H9 (cell line): ENCODE results near the gene NTN3. TPM values are rescaled to one million over a fixed set of nuclear protein-coding genes. Genes with fewer than 3 reads are reported as not detected.
A peak's percentile ranks its signal among the peaks of the same experiment; 100 is the strongest.

Source experiments
- DNase-seq: peaks from one replicate; pipeline ENCODE4 v3.0.0-alpha.2; 2017
- H2AFZ ChIP-seq: one replicate; pipeline ENCODE4 v1.6.1; 2013; ENCODE audit warnings: mild to moderate bottlenecking, low read length, control low read depth, moderate library complexity
- H2AK5ac ChIP-seq: 2 replicates; pipeline ENCODE4 v1.6.1; 2013; ENCODE audit warnings: low read length, control low read depth, mixed read lengths; ENCODE audit not compliant: insufficient read length
- H2BK120ac ChIP-seq: one replicate; pipeline ENCODE4 v1.6.1; 2013; ENCODE audit warnings: low read depth, mild to moderate bottlenecking, low read length, control low read depth, inconsistent platforms; ENCODE audit not compliant: poor library complexity, severe bottlenecking
- H2BK12ac ChIP-seq: 2 replicates; pipeline ENCODE4 v1.6.1; 2013; ENCODE audit warnings: low read length, control low read depth, mixed read lengths, low read depth; ENCODE audit not compliant: insufficient read length
- H2BK15ac ChIP-seq: 2 replicates; pipeline ENCODE4 v1.6.1; 2013; ENCODE audit warnings: low read depth, low read length, control low read depth
- H2BK20ac ChIP-seq: one replicate; pipeline ENCODE4 v1.6.1; 2013; ENCODE audit warnings: low read depth, mild to moderate bottlenecking, low read length, control low read depth, inconsistent platforms; ENCODE audit not compliant: poor library complexity, severe bottlenecking
- H2BK5ac ChIP-seq: 2 replicates; pipeline ENCODE4 v1.6.1; 2013; ENCODE audit warnings: low read length, control low read depth, mixed read lengths; ENCODE audit not compliant: insufficient read length
- H3K14ac ChIP-seq: 2 replicates; pipeline ENCODE4 v1.6.1; 2013; ENCODE audit warnings: low read length, control low read depth; ENCODE audit not compliant: insufficient read depth
- H3K18ac ChIP-seq: 2 replicates; pipeline ENCODE4 v1.6.1; 2013; ENCODE audit warnings: low read depth, mild to moderate bottlenecking, mixed read lengths, low read length, control low read depth; ENCODE audit not compliant: insufficient read length
- H3K23ac ChIP-seq: 2 replicates; pipeline ENCODE4 v1.6.1; 2013; ENCODE audit warnings: low read length, control low read depth, mixed read lengths, low read depth; ENCODE audit not compliant: insufficient read length
- H3K23me2 ChIP-seq: 2 replicates; pipeline ENCODE4 v1.6.1; 2013; ENCODE audit warnings: low read depth, mild to moderate bottlenecking, mixed read lengths, low read length, control low read depth; ENCODE audit not compliant: insufficient read length, poor library complexity, severe bottlenecking
- H3K27ac ChIP-seq: 2 replicates; pipeline ENCODE4 v1.5.1; 2013; ENCODE audit warnings: low read length, control low read depth, mixed read lengths, low read depth; ENCODE audit not compliant: insufficient read length
- H3K27me3 ChIP-seq: 2 replicates; pipeline ENCODE4 v1.6.1; 2013; ENCODE audit warnings: low read length, control low read depth, inconsistent platforms; ENCODE audit not compliant: insufficient read depth
- H3K4ac ChIP-seq: 2 replicates; pipeline ENCODE4 v1.6.1; 2013; ENCODE audit warnings: low read depth, mild to moderate bottlenecking, control low read depth, inconsistent platforms, low read length, moderate library complexity
- H3K4me1 ChIP-seq: 2 replicates; pipeline ENCODE4 v1.6.1; 2013; ENCODE audit warnings: low read length, control low read depth, inconsistent platforms; ENCODE audit not compliant: insufficient read depth
- H3K4me2 ChIP-seq: 2 replicates; pipeline ENCODE4 v1.6.1; 2013; ENCODE audit warnings: low read length, control low read depth, mixed read lengths; ENCODE audit not compliant: insufficient read length, insufficient read depth
- H3K56ac ChIP-seq: 2 replicates; pipeline ENCODE4 v1.6.1; 2013; ENCODE audit warnings: low read depth, mild to moderate bottlenecking, mixed read lengths, low read length, control low read depth; ENCODE audit not compliant: insufficient read length
- H3K79me1 ChIP-seq: 2 replicates; pipeline ENCODE4 v1.6.1; 2013; ENCODE audit warnings: low read depth, mild to moderate bottlenecking, moderate library complexity, low read length, control low read depth, inconsistent platforms; ENCODE audit not compliant: insufficient read depth, poor library complexity, severe bottlenecking
- H3K79me2 ChIP-seq: 2 replicates; pipeline ENCODE4 v1.6.1; 2013; ENCODE audit warnings: low read length, control low read depth, inconsistent platforms; ENCODE audit not compliant: insufficient read depth
- H3K9ac ChIP-seq: 2 replicates; pipeline ENCODE4 v1.6.1; 2013; ENCODE audit warnings: low read length, control low read depth, mixed read lengths; ENCODE audit not compliant: insufficient read length; ENCODE audit errors: extremely low read depth
- H3K9me3 ChIP-seq: one replicate; pipeline ENCODE4 v1.6.1; 2013; ENCODE audit warnings: low read depth, low read length, inconsistent platforms; ENCODE audit not compliant: control insufficient read depth
- H3T11ph ChIP-seq: one replicate; pipeline ENCODE4 v1.6.1; 2013; ENCODE audit warnings: mild to moderate bottlenecking, low read length, control low read depth, inconsistent platforms
- H4K20me1 ChIP-seq: one replicate; pipeline ENCODE4 v1.6.1; 2013; ENCODE audit not compliant: control insufficient read depth, insufficient read length, insufficient read depth
- H4K5ac ChIP-seq: 2 replicates; pipeline ENCODE4 v1.6.1; 2013; ENCODE audit warnings: low read depth, mild to moderate bottlenecking, mixed read lengths, low read length, control low read depth; ENCODE audit not compliant: insufficient read length
- H4K8ac ChIP-seq: replicated peaks from 2 replicates; pipeline ENCODE4 v1.6.1; 2013; ENCODE audit warnings: low read length, control low read depth, mixed read lengths, low read depth; ENCODE audit not compliant: insufficient read length
- H4K91ac ChIP-seq: 2 replicates; pipeline ENCODE4 v1.6.1; 2013; ENCODE audit warnings: low read depth, mild to moderate bottlenecking, moderate library complexity, mixed read lengths, low read length, control low read depth; ENCODE audit not compliant: insufficient read length
- H3K27ac Mint-ChIP-seq, 3 experiments: 2 replicates in 2 of 3; 3 replicates in 1 of 3; pipeline ENCODE4 v1.8.0; 2020 to 2021; ENCODE audit warnings: mixed read lengths in 3 of 3, mild to moderate bottlenecking in 1 of 3, moderate library complexity in 1 of 3
- H3K27me3 Mint-ChIP-seq: 2 replicates; pipeline ENCODE4 v1.8.0; 2021; ENCODE audit warnings: low read depth, mild to moderate bottlenecking, moderate library complexity, mixed read lengths
- H3K36me3 Mint-ChIP-seq, 3 experiments: 2 replicates in 2 of 3; 3 replicates in 1 of 3; pipeline ENCODE4 v1.8.0; 2020 to 2021; ENCODE audit warnings: low read depth in 3 of 3, mixed read lengths in 3 of 3; ENCODE audit not compliant: insufficient read depth in 1 of 3
- H3K4me1 Mint-ChIP-seq, 2 experiments: 2 replicates each; pipeline ENCODE4 v1.8.0; 2020; ENCODE audit warnings: mixed read lengths in 2 of 2
- H3K4me3 Mint-ChIP-seq, 2 experiments: 2 replicates in 1 of 2; 3 replicates in 1 of 2; pipeline ENCODE4 v1.8.0; 2020 to 2021; ENCODE audit warnings: mild to moderate bottlenecking in 2 of 2, mixed read lengths in 2 of 2, moderate library complexity in 1 of 2
- H3K9me3 Mint-ChIP-seq, 2 experiments: 2 replicates in 1 of 2; 3 replicates in 1 of 2; pipeline ENCODE4 v1.8.0; 2020; ENCODE audit warnings: mild to moderate bottlenecking in 2 of 2, mixed read lengths in 2 of 2, moderate library complexity in 1 of 2
- WGBS: extraction: QIAGEN DNeasy Blood & Tissue Kit; methylation state at CpG from one replicate; pipeline ENCODE4 v1.1.7; 2013; ENCODE audit warnings: missing lambda C conversion rate, low lambda C conversion rate, mixed read lengths; ENCODE audit not compliant: insufficient read length; ENCODE audit errors: extremely low coverage; 5-methylcytosine and 5-hydroxymethylcytosine counted together
- total RNA-seq: library from RNA; stranded (reverse); gene quantifications from 2 replicates; pipeline ENCODE4 v1.2.1, GENCODE V29; 2021
- TF ChIP-seq, protein P1 (sequence below): fragments of 200-600 bp; sonication (generic); conservative IDR thresholded peaks from 3 replicates; pipeline ENCODE4 v1.8.0; 2021; ENCODE audit warnings: antibody characterized with exemption, mild to moderate bottlenecking

The NTN3 gene
- total RNA-seq, 1 experiment from 2014 or later: 1.3 TPM

DNA sequence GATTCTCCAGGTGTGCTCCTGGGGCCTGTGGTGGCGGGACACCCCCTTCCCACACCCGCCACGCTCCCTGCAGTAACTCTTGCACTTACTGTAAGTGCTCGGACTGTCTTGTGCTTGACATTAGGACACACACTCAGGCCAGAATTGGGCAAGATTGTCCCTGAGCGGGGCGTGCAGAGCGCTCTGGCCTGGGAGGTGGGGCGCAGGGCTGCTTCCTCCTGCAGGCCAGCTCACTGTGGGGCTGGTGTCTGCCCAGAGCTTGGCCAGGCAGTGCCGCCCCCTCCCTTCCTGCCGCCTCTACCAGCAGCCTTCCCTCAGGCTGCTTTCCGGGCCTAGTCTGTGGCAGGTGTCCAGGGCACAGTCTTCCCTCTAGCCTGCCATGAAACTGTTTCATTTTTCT lies 36.6 kb downstream of the NTN3 start:
- Mint-ChIP-seq H3K4me1 (peaks cover 17 to 29% of the 10 kb centered on the region in 2 experiments), H3K4me3 (no peak overlapping the region), H3K9me3 (no peaks in the 10 kb centered on the region; a peak in 1 of 5 replicates), H3K27me3 (peaks cover 5% of the 10 kb centered on the region), H3K27ac (peak overlapping the region in 1 of 3 experiments; percentile 18; a peak in 1 of 7 replicates), H3K36me3 (no peaks in the 10 kb centered on the region)
- Histone ChIP-seq H4K91ac (no peak overlapping the region), H2BK120ac (no peak overlapping the region), H3K23ac (no peak overlapping the region), H2BK5ac (no peak overlapping the region), H3K9me3 (no peaks in the 10 kb centered on the region), H3K27me3 (no peaks in the 10 kb centered on the region), H2BK20ac (no peak overlapping the region), H3T11ph (no peak overlapping the region), H3K23me2 (no peaks in the 10 kb centered on the region), H4K20me1 (no peaks in the 10 kb centered on the region), H3K79me1 (no peaks in the 10 kb centered on the region), H2BK15ac (no peak overlapping the region), H3K56ac (no peak overlapping the region), H2AFZ (no peak overlapping the region), H3K9ac (no peak overlapping the region), H2BK12ac (no peak overlapping the region), H4K5ac (no peak overlapping the region), H4K8ac (no peak overlapping the region), H3K27ac (no peak overlapping the region), H2AK5ac (no peak overlapping the region), H3K14ac (no peak overlapping the region), H3K18ac (no peak overlapping the region), H3K4ac (no peak overlapping the region), H3K4me2 (no peak overlapping the region), H3K4me1 (no peaks in the 10 kb centered on the region; the same call in 1 of the 2 replicates), H3K79me2 (no peaks in the 10 kb centered on the region)
- TF ChIP-seq, protein P1, sequence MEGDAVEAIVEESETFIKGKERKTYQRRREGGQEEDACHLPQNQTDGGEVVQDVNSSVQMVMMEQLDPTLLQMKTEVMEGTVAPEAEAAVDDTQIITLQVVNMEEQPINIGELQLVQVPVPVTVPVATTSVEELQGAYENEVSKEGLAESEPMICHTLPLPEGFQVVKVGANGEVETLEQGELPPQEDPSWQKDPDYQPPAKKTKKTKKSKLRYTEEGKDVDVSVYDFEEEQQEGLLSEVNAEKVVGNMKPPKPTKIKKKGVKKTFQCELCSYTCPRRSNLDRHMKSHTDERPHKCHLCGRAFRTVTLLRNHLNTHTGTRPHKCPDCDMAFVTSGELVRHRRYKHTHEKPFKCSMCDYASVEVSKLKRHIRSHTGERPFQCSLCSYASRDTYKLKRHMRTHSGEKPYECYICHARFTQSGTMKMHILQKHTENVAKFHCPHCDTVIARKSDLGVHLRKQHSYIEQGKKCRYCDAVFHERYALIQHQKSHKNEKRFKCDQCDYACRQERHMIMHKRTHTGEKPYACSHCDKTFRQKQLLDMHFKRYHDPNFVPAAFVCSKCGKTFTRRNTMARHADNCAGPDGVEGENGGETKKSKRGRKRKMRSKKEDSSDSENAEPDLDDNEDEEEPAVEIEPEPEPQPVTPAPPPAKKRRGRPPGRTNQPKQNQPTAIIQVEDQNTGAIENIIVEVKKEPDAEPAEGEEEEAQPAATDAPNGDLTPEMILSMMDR: no peak
- no peak for DNase-seq
- no CpG with 5 or more reads among the region's 11 CpGs for WGBS
